Thymus (tissue), 11 donors: ENCODE results near the gene EMILIN1. TPM values are rescaled to one million over a fixed set of nuclear protein-coding genes. Genes with fewer than 3 reads are reported as not detected.

ENCODE experiments used
- DNase-seq, 9 donors: peaks; one replicate each; pipeline ENCODE4 v3.0.0-alpha.2; 2013; ENCODE audit warnings: low spot score in 9 of 9, low read depth in 6 of 9, missing footprints in 1 of 9
- H3K27ac ChIP-seq, 2 donors: one replicate each; pipeline ENCODE4 v1.5.1; 2013; ENCODE audit warnings: control low read depth in 1 of 2, low read depth in 1 of 2, low read length in 1 of 2, mild to moderate bottlenecking in 1 of 2, moderate library complexity in 1 of 2
- H3K27me3 ChIP-seq, 2 donors: one replicate each; pipeline ENCODE4 v1.5.1; 2013; ENCODE audit warnings: low read length in 1 of 2; ENCODE audit not compliant: control insufficient read depth in 2 of 2, insufficient read depth in 1 of 2
- H3K36me3 ChIP-seq, 2 donors: one replicate each; pipeline ENCODE4 v1.5.1; 2013; ENCODE audit warnings: low read length in 1 of 2, mild to moderate bottlenecking in 1 of 2, moderate library complexity in 1 of 2; ENCODE audit not compliant: control insufficient read depth in 2 of 2, insufficient read depth in 2 of 2
- H3K4me1 ChIP-seq, 2 donors: one replicate each; pipeline ENCODE4 v1.5.1; 2013; ENCODE audit warnings: low read length in 2 of 2; ENCODE audit not compliant: control insufficient read depth in 2 of 2, insufficient read depth in 2 of 2
- H3K4me3 ChIP-seq, 2 donors: one replicate each; pipeline ENCODE4 v1.5.1; 2013; ENCODE audit warnings: low read length in 2 of 2, control low read depth in 1 of 2, mild to moderate bottlenecking in 1 of 2
- H3K9me3 ChIP-seq, 2 donors: one replicate each; pipeline ENCODE4 v1.5.1; 2013; ENCODE audit warnings: low read length in 1 of 2, mild to moderate bottlenecking in 1 of 2; ENCODE audit not compliant: control insufficient read depth in 2 of 2, insufficient read depth in 1 of 2
- WGBS: extraction: QIAGEN DNeasy Blood & Tissue Kit; methylation state at CpG from one replicate; pipeline ENCODE4 v1.1.7; 2013; 5-methylcytosine and 5-hydroxymethylcytosine counted together
- polyA plus RNA-seq: library from polyadenylated mRNA; stranded (reverse); fragments of 200-250 nt; gene quantifications from one replicate; pipeline ENCODE4 v1.2.3, GENCODE V29; 2013
- total RNA-seq: library from RNA; stranded (reverse); fragments of 120-200 nt; gene quantifications from one replicate; pipeline ENCODE4 v1.2.4, GENCODE V29; 2013
- donor health status: healthy.

Gene EMILIN1
- total and polyA plus RNA-seq, 2 donors, result 8.9 to 9.2 TPM

DNA sequence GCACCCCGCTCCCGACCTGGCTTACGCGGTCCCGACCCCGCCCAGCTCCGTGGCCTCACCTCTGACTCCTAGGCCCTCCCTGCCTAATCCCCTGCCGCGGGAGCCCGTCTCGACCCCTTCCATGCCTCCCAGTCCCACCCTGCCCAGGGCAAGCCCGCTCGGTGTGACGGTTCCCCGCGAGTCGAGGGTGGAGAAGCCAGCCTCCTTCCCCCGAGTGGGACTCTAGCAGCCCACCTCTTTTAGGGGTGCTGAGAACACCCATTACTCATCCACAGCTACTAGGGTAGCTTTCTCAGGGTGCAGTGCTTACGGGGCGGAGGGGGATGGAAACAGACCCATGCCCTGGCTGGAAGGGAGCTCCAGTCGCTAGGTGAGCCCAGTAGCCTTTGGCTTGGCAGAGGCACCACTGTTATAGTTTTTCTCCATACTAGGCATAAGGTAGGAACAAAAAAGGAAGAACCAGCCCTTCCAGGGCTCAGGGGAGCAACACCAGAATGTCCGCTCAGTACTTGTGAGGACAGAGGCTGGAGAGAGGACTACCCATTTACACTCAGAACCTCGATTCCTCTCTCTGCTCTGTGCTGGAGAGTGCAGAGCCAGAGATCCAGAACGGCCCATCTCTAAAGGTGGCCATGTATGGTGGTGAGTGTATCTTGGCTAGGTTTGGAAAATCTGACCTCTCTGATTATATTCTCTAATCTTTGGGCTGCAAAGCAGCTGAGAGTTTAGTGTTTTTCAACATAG is 26.3 kb upstream of the EMILIN1 start:
- DNase-seq, result peak in 1 of 9 donors; percentile 26

DNA sequence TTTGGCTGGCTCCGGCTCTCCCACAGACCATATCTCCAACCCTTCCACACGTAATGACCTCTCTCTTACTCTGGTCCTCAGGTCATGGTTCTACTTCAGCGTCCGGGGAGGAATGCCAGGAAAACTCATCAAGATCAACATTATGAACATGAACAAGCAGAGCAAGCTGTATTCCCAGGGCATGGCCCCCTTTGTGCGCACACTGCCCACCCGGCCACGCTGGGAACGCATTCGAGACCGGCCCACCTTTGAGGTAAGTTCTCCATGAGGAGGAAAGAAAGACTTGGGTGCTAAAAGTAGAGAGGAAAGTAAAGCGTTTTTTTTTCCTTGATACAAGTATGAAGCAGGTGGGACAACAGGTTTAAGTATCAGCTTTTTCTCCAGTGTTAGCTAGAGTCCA is 25.1 kb upstream of the EMILIN1 start:
- 96% methylated on average over 11 of the region's 11 CpGs for WGBS
- H3K27me3 ChIP-seq, result peaks cover 0 to 13% of the 10 kb centered on the region in 2 donors
- no peaks in the 10 kb centered on the region for H3K9me3 ChIP-seq
- H3K36me3 ChIP-seq, result peaks cover 42 to 44% of the 10 kb centered on the region in 2 donors
- DNase-seq, result no peak
- no peak overlapping the region for H3K27ac ChIP-seq
- no peak overlapping the region for H3K4me3 ChIP-seq
- H3K4me1 ChIP-seq, result peaks cover 4 to 21% of the 10 kb centered on the region in 2 donors

More for the DNA sequence above, 26.3 kb upstream of the EMILIN1 start:
- H3K4me3 ChIP-seq, result peak overlapping the region; percentile 81 to 83
- no peaks in the 10 kb centered on the region for H3K9me3 ChIP-seq
- 10% methylated on average over 24 of the region's 24 CpGs for WGBS
- H3K27me3 ChIP-seq, result peaks cover 0 to 13% of the 10 kb centered on the region in 2 donors
- peak overlapping the region in 1 of 2 donors; percentile 91 for H3K27ac ChIP-seq
- peaks cover 32 to 38% of the 10 kb centered on the region in 2 donors for H3K36me3 ChIP-seq
- H3K4me1 ChIP-seq, result peaks cover 4 to 21% of the 10 kb centered on the region in 2 donors

- H3K27ac ChIP-seq, result no peak overlapping the region
- no peak overlapping the region for H3K4me3 ChIP-seq
- H3K4me1 ChIP-seq, result peaks cover 4 to 21% of the 10 kb centered on the region in 2 donors
- H3K27me3 ChIP-seq, result peaks cover 0 to 13% of the 10 kb centered on the region in 2 donors
- 97% methylated on average over 8 of the region's 8 CpGs for WGBS
- H3K9me3 ChIP-seq, result no peaks in the 10 kb centered on the region
- peaks cover 44 to 48% of the 10 kb centered on the region in 2 donors for H3K36me3 ChIP-seq
- DNase-seq, result no peak
Observed at GRCh38 chr2:27053776-27054175, 24.6 kb upstream of the EMILIN1 start.

DNA sequence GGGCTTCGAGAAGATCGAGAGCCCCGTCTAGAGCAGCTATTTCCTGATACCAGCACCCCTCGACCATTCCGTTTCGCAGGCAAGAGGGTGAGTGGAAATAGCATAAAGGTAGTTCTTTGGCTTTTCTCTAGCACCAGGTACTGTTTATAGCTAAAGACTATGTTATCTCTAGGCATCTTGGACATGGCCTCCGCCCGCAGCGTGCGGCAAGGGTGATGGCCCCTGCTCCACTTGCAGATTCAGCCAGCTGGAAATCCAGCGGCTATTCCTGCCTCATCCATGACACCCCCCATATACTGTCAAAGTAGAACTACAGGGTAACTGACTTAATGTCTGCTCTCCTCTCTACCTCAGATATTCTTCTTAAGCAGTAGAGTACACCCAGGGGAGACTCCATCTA is 23.7 kb upstream of the EMILIN1 start:
- Histone ChIP-seq H3K4me1 (peaks cover 4 to 17% of the 10 kb centered on the region in 2 donors), H3K4me3 (no peak overlapping the region), H3K36me3 (peaks cover 48 to 56% of the 10 kb centered on the region in 2 donors), H3K9me3 (no peaks in the 10 kb centered on the region), H3K27ac (no peak overlapping the region), H3K27me3 (peaks cover 0 to 9% of the 10 kb centered on the region in 2 donors)
- no peak for DNase-seq
- 98% methylated on average over 11 of the region's 11 CpGs for WGBS

DNA sequence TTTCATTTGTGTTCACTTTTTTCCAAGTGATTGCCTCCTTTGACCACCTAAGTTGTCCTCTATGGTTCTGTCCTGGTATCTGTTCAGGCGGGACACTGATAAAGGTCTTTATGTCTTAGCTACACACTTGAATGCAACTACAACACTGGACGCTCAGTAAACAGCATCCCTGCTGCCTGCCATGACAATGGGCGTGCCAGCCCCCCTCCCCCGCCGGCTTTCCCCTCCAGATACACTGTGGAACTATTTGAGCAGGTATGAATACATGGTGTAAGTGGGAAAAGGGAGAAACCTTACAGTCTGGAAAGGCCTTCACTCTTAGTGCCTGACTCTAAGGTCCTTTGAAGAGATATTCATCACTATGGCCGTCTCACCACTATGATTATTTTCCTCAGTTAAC is 21.2 kb upstream of the EMILIN1 start:
- Histone ChIP-seq H3K27me3 (no peaks in the 10 kb centered on the region), H3K27ac (no peak overlapping the region), H3K36me3 (peaks cover 54 to 56% of the 10 kb centered on the region in 2 donors), H3K4me3 (no peak overlapping the region), H3K9me3 (no peaks in the 10 kb centered on the region), H3K4me1 (peaks cover 0 to 2% of the 10 kb centered on the region in 2 donors)
- DNase-seq, result no peak
- 97% methylated on average over 6 of the region's 6 CpGs for WGBS

GRCh38 chr2:27058210-27058609 is 20.2 kb upstream of the EMILIN1 start:
- Histone ChIP-seq H3K9me3 (no peaks in the 10 kb centered on the region), H3K27ac (no peak overlapping the region), H3K4me1 (no peaks in the 10 kb centered on the region), H3K4me3 (no peak overlapping the region), H3K27me3 (no peaks in the 10 kb centered on the region), H3K36me3 (peaks cover 59 to 60% of the 10 kb centered on the region in 2 donors)
- 99% methylated on average over 10 of the region's 10 CpGs for WGBS
- no peak for DNase-seq

DNA sequence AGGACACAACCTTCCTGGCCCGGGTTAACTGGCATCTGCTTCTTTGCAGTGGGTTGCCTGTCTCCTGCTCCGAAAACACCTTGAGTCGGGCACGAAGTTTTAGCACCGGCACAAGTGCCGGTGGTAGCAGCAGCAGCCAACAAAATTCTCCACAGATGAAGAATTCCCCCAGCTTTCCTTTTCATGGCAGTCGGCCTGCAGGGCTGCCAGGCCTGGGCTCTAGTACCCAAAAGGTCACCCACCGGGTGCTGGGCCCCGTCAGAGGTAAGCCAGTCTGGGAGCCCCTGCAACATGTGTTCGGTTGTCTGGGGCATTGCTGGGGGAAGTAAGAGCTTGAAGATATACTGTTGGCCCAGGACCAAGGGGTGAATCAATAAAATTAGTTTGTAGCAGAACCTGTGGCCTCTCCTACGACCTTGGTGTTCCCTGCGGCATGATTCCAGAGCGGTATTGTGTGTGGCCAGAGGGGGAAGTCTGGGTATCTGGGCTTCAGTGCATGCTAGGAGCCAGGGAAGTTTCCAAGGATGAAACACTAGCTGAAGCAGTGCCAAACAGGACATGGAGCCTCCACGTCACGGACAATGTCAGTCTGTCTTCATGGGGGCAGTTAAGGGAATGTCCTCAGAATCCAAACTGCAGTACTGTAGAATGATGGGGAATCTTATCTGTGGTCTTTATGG is 19.1 kb upstream of the EMILIN1 start:
- Histone ChIP-seq H3K4me3 (no peak overlapping the region), H3K27me3 (no peaks in the 10 kb centered on the region), H3K36me3 (peaks cover 48 to 53% of the 10 kb centered on the region in 2 donors), H3K27ac (no peak overlapping the region), H3K9me3 (no peaks in the 10 kb centered on the region), H3K4me1 (no peaks in the 10 kb centered on the region)
- no peak for DNase-seq
- 96% methylated on average over 15 of the region's 15 CpGs for WGBS

DNA sequence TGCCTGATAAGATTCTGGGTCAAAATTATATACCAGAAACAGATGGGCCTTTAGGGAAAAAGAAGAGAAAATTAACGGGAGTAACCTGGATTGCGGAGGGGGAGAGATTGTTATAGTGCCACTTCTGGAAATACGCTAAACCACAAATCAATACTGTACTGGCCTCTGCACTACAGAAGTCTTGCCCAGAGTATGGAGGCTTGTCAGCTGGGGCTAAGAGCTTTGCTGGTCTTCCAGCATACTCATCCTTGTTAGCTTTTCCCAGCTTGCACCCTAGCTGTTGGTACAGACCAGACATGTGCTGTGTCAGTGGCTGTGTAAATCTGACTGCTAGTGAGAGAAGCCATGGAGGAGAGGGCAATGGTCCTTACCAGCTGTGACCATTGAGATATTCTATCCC is 18.1 kb upstream of the EMILIN1 start:
- Histone ChIP-seq H3K36me3 (peaks cover 44 to 45% of the 10 kb centered on the region in 2 donors), H3K9me3 (no peaks in the 10 kb centered on the region), H3K27ac (no peak overlapping the region), H3K4me1 (no peaks in the 10 kb centered on the region), H3K27me3 (no peaks in the 10 kb centered on the region), H3K4me3 (no peak overlapping the region)
- 98% methylated on average over 3 of the region's 3 CpGs for WGBS
- DNase-seq, result no peak

- no peak for DNase-seq
- no peaks in the 10 kb centered on the region for H3K9me3 ChIP-seq
- H3K36me3 ChIP-seq, result peaks cover 42 to 47% of the 10 kb centered on the region in 2 donors
- no peaks in the 10 kb centered on the region for H3K27me3 ChIP-seq
- peaks cover 4 to 5% of the 10 kb centered on the region in 2 donors for H3K4me1 ChIP-seq
- WGBS, result 99% methylated on average over 3 of the region's 3 CpGs
- no peak overlapping the region for H3K27ac ChIP-seq
- no peak overlapping the region for H3K4me3 ChIP-seq
Observed at GRCh38 chr2:27065128-27065527, 13.3 kb upstream of the EMILIN1 start.
